ENCODE results near the gene SYVN1.
"Not testable (repeated sequence)": the region's sequence is repeated elsewhere in the genome, so short reads cannot be mapped to it uniquely, and the experiment has no call there.

Gene SYVN1

DNA sequence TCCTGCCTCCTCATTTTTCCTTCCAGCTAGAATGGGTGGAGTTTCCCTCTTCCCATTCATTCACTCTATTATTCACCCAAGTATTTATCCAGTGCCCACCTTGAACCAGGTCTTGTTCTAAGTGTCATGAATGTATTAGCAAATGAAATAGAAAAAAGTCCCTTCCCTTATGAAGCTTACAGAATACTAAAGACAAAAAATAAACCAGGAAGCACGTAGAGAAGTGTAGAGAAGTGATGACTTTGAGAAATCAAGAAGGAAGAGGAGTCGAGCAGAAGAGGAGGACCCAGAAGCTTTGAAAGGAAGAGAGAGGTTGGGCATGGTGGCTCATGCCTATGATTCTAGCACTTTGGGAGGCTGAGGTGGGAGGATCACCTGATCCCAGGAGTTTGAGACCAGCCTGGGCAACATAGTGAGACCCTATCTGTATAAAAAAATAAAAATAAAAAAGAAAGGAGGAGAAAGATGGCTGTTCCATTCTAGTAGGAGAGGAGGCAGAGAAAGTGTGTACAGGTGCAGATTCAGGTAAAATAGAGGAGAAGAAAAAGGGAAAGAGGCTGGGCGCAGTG is 17.1 kb upstream of the SYVN1 start:
- no peak for DNase-seq (ENCODE audit: low read depth)

DNA sequence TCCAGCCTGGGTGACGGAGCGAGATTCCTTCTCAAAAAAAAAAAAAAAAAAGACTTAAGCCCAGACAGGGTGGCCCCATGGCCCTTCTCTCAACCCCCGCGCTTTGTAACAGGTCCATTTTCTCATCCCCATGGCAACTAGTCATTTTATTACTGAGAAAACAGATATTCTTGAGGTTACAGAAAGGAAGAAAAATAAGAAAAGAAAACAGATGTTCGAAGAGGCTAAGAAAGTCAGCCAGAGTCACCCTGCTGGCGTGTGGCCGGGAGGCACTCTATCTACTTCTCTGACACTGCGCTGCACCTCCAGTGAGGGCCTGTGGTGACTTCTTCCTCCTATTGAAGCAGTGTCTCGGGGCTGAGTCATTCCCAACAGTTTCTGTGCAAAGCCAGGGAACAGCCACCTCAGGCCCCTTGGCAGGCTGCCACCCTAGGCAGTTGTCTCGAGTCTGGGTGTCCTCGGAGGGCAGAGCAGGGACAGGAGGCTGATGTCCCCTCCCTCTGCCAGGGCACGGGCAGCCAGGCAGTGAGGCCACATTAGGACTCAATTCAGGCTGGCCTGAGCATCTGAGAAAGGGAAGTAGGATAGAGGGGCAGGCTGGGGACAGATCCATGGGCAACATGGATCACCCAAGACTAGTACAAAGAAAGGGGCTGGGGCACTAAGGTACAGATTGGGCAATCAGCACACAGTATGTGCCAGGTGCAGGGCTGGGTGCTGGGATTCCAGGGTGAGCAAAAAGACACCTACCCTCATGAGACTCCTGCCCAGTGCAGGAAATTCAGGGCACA is 16.4 kb upstream of the SYVN1 start:
- DNase-seq (ENCODE audit: low read depth) = no peak

DNA sequence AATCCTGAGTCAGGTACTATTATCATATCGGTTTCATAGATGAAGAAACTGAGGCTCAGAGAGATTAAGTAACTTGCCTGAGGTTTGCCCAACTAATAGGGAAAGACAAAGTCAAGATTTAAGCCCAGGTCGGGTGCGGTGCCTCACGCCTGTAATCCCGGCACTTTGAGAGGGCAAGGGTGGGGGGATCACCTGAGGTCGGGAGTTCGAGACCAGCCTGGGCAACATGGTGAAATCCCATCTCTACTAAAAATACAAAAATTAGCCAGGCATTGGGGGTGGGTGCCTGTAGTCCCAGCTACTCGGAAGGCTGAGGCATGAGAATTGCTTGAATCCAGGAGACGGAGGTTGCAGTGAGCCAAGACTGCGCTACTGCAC is 15.8 kb upstream of the SYVN1 start:
- not testable (repeated sequence) for DNase-seq (ENCODE audit: low read depth)

GRCh38 chr11:65148657-65149056 is 14.3 kb upstream of the SYVN1 start:
- DNase-seq (ENCODE audit: low read depth) = no peak

DNA sequence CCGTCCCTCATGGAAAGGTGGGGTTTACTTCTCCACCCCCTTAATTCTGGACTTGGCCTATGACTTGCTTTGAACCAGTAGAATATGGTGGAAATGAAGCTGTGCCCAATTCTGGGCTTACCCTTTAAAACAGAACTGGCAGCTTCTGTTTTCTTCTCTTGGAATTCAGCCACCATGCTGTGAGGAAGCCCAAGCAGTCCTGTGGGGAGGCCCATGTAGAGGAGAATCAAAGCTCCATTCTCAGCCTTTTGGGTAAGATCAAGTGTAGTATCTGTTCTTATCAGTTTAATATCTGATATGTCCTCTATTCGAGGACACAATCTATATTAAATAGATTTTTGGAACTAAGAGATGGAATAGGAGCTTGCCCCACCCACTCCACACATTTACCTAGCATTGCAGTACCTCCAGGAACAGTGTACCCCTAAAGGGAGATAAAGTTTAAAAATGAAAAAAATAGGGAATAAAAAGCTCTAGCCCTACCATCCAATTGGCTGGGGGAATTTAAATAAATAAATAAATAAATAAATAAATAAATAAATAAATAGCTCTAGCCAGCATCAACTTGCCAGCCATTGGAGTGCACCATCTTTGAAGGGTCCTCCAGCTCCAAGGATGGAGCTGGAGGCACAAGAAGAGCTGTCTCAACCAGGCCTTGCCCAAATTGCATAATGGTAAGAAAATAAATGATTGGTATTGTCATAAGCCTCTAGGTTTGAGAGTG is 13.2 kb upstream of the SYVN1 start:
- no peak for DNase-seq (ENCODE audit: low read depth)

DNA sequence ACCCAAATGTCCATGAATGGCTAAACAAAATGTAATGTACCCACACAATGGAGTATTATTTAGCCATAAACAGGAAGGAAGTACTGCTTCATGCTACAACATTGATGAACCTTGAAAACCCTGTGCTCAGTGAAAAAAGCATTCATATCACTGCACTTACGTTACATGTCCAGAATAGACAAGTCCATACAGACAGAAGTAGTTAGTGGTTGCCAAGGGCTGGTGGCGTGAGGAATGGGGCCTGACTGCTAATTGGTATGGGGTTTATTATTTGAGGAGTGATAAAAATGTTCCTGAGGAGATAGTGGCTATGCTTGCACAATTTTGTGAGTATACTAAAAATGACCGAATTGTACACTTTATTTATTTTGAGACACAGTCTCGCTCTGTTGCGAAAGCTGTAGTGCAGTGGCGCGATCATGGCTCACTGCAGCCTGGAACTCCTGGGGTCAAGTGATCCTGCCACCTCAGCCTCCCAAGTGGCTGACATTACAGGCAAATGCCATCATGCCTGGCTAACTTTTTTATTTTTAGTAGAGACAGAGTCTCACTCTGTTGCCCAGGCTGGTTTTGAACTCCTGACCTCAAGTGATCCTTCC is 7.7 kb upstream of the SYVN1 start:
- DNase-seq (ENCODE audit: low read depth) = no peak

- no peak for DNase-seq (ENCODE audit: low read depth)
Measured at GRCh38 chr11:65136515-65137096, 2.3 kb upstream of the SYVN1 start.

DNA sequence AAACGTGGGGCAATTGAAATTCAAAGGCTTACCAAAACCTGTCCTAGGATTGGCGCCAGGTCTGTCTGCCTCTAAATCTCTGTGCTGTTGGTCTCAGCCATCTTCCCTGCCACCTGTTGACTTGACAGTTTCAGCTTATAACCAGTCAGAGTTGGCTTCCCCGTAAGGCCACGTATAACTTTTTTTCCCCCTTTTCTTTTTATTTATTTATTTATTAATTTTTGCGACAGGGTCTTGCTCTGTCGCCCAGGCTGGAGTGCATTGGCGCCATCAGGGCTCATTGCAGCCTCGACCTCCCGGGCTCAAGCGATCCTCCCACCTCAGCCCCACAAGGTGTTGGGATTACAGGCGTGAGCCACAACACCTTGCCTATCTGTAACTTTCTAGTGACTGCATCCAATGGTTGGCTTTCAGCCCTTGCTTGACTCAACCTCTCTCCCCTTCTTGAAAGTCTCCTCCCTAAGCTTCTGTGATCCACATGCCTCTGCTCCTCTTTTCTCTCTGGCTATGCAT is 1.4 kb upstream of the SYVN1 start:
- DNase-seq (ENCODE audit: low read depth) = no peak

- peak; percentile 76 for DNase-seq (ENCODE audit: low read depth)
Measured at GRCh38 chr11:65134952-65135632, 773 bp upstream of the SYVN1 start.

GRCh38 chr11:65133724-65134123 is 595 bp downstream of the SYVN1 start:
- DNase-seq (ENCODE audit: low read depth) = no peak

DNA sequence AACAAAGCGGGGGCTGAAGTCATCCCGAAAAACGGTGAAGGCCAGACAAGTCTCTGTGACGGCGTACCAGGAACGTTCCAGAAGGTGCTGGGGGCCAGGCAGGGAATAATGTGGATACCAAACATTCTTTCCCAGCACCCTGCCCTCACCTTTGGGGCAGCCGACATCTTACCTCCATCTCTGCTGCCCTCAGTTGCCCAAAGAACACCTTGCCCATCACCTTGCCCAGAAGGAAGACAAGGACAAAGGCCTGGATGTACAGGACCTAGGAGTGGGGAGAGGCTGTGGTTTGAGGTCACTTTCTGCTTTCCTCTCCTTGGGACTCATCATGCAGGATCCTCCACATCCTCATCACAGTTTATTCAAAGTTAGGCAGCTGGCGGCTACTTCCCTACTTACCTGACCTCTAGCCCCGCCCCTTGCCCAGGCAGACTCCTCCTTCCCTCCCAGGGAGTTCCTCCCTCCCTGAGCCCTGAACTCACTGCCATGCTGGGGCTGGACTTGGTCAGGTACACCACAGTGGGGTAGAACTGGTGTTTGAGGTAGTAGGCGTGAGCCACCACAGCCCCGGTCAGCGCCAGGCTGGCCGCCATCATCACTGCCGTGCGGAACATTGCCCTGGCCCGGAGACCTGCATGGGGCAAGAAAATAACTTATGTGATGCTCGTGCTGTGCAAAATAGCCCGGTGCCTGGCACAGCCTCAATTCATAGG is 1.2 kb downstream of the SYVN1 start:
- DNase-seq (ENCODE audit: low read depth) = no peak

DNA sequence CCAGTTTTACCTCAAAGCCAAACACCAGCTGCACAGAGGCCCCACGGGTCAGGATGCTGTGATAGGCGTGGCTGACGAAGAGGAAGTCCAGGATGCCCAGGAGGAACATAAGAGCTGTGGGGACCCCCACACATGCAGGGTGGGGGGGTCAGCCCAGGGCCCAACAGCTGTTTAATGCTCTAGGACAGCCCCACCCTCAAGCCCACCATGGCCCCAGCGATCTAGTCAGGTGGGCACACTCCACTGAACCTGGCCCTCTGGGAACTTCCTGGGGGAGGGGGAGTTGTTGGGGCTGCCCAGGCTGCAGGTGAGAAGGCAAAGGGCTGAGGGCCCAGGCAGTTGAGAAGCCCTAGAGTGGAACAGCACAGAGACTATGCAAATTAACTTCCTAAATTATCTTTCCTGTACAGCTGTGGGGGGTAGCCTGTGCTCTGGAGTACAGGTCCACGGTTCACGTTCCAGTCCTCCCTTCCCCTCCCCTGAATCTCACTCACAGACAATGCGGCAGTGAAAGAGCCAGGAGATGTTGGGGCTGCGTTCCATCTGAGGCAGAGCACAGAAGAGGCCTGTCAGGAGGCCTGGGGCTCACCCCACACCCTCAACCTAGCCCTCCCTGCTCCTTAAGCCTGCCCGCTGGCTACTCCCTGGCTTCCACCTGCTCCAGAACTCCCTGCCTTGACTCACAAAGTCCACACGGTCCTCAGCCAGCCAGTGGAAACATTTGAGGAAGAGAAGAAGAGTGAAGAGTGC is 1.9 kb downstream of the SYVN1 start:
- no peak for DNase-seq (ENCODE audit: low read depth)

DNA sequence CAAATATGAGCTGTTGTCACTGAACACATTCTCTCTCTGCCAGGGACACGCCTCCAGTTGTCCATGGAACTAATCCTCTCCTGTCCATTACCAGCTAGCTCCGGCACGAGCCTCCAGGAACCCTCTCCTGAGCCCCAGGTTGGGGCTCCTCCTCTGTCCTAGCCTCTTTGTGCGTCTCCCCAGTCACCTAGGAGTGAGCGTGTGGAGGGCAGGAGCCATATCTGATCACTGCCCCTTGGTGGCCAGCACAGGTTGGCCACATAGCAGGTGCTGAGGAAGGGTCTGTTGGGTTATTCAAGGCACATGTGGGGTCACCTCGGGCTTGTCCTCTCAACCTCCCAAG is 2.5 kb downstream of the SYVN1 start:
- DNase-seq (ENCODE audit: low read depth) = no peak

GRCh38 chr11:65131417-65131776 is 2.9 kb downstream of the SYVN1 start:
- no peak for DNase-seq (ENCODE audit: low read depth)

GRCh38 chr11:65130631-65131416 is 3.5 kb downstream of the SYVN1 start:
- DNase-seq (ENCODE audit: low read depth) = no peak

DNA sequence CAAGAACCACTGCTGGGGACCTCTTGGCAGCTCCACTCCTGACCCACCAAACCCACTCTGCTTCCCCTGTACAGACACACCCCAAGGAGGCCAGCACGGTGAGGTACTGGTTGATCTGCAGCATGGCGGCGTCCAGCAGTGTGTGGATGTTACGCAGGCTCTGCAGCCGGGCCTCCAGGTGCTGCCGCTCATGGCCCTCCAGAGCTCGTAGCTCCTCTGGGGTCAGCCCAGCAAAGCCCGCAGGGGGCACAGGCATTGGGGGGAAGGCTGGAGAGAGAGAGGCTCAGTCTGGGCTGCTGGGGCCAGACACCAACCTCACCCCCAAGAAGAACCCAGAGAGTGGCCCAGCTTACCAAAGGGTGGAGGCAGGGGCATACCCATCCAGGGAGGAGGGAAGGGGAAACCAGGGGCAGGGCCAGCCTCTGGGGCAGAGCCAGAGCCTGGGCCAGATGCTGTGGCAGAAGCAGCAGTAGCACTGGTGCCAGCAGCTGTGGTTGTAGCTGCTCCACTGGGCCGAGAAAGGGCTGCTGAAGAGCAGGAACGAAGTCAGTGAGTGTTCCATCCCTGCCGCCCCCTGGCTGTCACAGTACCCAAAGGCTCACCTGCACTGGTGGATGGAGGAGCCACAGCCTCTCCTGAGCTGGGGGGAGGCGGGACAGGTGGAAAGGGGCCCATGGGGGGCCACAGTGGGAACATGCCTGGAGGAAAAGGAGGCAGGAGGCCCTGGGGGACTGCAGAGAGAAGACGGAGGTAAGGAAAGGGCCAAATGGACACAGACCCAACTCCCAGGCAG is 4.5 kb downstream of the SYVN1 start:
- DNase-seq (ENCODE audit: low read depth) = no peak

DNA sequence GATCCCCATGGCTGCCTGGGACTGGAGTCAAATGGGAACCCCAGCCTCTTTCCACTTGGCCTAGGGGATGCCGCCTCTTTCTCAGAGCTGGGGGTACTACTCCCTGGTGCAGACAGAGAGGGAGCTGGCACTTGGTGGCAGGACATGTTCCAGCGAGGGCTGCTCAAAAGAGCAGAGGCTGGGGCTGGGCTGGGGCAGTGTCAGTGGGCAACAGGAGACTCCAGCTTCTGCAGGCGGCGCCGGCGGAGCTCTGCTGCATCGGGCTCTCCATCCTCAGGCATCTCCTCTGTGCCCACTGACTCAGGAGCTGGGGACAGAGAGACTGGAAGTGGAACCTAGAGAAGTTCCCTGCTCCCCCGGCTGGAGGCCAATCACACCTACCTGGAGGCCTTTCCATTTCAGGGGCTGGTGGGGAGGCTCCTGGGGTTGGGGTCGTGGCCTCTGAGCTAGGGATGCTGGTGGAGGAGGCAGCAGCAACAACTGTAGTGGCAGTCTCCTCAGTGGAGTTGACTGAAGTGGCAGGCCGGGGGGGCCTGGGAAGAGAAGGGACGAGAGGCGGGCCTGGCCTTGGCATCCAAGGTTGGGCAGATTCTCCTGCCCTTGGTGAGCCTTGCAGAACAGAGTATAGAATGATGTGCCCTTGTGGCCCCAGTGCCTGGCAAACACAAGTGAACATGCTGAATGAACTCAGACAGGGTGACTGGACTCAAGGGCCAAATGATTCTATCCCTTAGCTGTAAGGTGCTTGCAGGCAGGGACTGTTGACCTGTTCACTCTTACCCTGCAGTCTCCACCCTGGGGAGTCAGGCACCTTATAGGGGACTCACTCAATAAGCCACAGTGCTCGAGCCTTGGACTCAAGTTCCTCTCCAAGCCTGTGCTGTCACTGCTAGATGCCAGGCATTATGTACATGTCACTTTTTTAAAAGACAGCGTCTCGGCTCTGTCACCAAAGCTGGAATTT is 5.9 kb downstream of the SYVN1 start:
- no peak for DNase-seq (ENCODE audit: low read depth)
